ENCODE measurements around the gene UBE2D2.

DNA sequence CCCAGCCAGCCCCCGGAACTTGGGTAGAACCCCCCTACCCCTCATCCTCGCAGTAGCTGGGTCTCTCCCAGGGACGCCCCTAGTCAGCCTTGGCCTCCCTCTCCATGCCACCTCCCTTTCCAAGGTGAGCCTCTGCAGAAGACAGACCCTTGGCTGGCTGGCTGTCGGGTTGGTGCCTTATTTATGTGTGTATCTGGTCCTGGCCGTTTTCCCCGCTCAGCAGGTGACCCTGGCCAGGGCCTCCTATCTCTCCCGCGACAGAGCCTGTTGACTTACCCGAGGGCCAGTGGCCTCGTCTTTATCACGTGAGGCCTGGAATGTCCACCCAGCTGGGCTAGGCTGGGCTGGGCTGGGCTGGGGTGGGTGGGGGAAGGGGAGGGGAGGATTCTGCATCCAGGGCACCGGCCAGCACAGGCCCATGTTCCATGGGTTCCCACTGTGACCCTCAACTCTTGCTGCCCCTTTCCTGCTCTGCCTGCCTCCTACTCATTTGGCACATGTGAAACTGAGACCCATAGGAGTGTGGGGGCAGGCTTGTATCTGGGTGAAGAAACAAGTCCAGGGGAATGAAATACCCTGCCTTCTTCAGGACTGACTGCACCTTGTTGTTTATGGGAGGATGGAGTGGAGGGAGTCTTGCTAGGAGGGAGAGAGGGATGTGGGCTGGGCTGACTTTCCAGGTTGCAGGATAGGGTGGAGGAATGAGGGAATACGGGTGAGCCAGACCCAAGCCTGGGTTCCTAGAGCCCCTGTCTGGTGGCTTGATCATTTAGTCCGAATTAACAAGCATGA, 90.1 kb downstream of the UBE2D2 start:
- TF ChIP-seq POLR2AphosphoS5 (IDR thresholded peaks at IDR 0.05; ENCODE audit: low read depth) (no peak), GABPA (IDR thresholded peaks at IDR 0.05; ENCODE audit: low read depth) (no peak), SPI1 (IDR thresholded peaks at IDR 0.05; ENCODE audit: borderline replicate concordance, low read depth) (no peak)
- TF ChIP-seq, protein P1, sequence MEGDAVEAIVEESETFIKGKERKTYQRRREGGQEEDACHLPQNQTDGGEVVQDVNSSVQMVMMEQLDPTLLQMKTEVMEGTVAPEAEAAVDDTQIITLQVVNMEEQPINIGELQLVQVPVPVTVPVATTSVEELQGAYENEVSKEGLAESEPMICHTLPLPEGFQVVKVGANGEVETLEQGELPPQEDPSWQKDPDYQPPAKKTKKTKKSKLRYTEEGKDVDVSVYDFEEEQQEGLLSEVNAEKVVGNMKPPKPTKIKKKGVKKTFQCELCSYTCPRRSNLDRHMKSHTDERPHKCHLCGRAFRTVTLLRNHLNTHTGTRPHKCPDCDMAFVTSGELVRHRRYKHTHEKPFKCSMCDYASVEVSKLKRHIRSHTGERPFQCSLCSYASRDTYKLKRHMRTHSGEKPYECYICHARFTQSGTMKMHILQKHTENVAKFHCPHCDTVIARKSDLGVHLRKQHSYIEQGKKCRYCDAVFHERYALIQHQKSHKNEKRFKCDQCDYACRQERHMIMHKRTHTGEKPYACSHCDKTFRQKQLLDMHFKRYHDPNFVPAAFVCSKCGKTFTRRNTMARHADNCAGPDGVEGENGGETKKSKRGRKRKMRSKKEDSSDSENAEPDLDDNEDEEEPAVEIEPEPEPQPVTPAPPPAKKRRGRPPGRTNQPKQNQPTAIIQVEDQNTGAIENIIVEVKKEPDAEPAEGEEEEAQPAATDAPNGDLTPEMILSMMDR (IDR thresholded peaks at IDR 0.05; ENCODE audit: insufficient read depth, low read length), result no peak

Measured in HL-60 (cell line).